NAMALWA (cell line): ENCODE measurements around the gene CRYBB1.
A peak's percentile ranks its signal among the peaks of the same experiment; 100 is the strongest.

ENCODE experiments used
- DNase-seq: peaks from one replicate; pipeline ENCODE4 v3.0.0-alpha.2; 2015; ENCODE audit warnings: low spot score

The CRYBB1 gene

GRCh38 chr22:26617271-26618199 is at the start of gene CRYBB1:
CRYBB1 (minus strand) TSS chr22:26618027; CDS start chr22:26616319, 1,708 bp downstream.
- peak; percentile 25 for DNase-seq

DNA sequence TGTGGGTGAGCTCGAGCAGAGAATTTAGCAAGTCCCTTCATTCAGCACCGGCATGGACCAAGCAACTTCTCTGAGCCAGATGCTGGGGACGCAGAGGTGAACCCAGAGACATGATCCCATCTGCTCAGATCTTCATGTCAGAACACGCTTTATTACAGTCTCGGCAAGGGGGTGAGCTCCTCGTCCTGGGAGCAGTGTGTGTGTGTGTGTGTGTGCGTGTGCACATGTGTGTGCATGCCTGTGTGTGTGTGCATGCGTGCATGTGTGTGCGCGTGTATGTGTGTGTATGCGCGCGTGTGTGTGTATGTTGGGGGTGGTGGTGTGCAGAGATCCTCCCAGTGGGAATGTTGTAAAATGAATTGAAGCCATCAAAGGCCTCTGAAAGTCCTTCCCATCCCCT is 49.3 kb upstream of the CRYBB1 start:
- DNase-seq: no peak

- no peak for DNase-seq
Measured at GRCh38 chr22:26665813-26666231, 48.0 kb upstream of the CRYBB1 start.

- DNase-seq: no peak
Measured at GRCh38 chr22:26663374-26663923, 45.6 kb upstream of the CRYBB1 start.

DNA sequence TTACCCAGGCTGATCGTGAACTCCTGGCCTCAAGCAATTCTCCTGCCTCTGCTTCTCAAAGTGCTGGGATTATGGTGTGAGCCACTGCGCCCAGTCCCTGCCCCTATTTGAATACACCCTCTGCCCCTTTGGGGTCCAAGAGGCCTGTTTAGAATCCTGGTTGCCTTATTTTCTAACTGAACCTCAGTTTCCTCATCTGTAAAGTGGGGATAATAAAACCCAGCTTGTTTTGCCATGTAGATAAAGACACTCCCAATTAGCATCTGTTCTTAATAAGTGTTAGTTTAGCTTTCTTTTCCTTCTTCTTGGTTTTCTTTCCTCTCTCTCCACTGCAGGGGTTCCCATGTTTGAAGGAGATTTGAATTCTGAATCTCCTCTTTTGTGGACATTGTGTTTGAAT is 44.3 kb upstream of the CRYBB1 start:
- no peak for DNase-seq

- DNase-seq: no peak
Measured at GRCh38 chr22:26660961-26661578, 43.2 kb upstream of the CRYBB1 start.

DNA sequence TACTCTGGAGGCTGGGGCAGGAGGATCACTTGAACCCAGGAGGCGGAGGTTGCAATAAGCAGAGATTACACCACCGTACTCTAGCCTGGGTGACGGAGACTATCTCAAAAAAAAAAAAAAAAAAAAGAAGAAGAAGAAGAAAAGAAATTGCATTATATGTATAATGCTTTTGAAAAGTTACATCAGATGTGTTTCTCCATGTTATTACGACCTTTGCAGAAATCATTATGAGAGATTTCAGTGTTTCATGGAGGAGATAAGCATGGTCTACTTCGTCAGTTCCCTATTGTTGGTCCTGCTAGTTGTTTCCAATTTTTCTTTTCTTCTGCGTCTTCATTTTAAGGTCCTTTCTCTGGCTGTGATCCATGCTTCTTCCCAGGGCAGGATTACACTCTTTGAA is 42.5 kb upstream of the CRYBB1 start:
- DNase-seq: no peak

DNA sequence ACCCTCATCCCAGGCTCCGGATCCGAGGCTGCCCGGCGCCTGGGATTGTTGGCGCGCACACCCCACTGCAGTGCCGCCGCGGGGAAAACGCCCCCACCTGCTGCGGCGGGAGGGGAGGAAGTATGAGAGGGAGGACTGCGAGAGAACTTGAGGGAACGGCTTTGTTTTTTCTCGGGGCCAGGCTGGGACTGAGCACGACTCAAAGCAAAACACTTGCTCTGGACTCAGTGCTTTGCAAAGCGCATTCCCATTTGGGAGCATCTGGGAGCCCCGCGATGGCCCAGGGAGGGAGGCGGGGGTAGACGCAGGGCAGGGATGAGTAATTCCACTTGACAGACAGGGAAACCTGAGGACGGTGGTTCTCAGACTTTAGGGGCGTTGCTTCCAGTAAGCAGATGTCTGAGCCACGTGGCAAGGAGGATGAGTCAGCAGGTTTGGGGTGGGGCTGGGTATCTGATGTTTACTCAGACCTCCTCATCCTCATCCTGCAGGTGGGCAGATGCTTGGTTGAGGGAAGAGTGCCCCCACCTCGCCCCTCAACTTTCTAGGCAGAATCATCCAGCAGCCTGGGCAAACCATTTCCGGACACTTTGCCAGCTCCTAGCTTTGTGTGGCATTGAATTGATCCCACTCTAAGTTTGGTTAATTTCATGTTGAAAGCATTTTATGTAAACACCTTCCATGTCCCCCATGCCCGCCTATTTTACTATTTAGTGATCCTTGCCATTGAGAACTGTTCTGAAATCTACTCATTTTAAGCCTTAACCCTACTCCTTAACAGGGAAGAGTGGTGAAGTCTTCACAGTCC is 41.0 kb upstream of the CRYBB1 start:
- DNase-seq: peak; percentile 82

DNA sequence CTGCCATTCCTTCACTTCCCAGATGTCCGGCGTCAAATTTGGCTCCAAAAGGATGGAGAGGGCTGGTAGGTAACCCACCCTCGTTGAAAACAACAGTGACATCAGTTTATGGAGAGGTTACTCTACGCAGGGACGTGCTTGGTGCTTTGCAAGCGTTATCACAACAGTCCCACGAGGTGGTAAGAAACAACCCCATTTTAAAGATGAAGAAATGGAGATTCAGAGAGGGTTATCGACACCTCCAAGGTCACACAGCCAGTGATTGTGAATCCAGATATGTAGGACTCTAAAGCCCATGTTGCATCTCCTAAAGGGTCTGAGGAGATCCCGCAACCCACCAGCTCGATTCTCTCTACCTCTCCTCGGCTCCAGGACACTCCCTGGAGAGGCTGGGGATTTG is 40.3 kb upstream of the CRYBB1 start:
- peak; percentile 29 for DNase-seq

DNA sequence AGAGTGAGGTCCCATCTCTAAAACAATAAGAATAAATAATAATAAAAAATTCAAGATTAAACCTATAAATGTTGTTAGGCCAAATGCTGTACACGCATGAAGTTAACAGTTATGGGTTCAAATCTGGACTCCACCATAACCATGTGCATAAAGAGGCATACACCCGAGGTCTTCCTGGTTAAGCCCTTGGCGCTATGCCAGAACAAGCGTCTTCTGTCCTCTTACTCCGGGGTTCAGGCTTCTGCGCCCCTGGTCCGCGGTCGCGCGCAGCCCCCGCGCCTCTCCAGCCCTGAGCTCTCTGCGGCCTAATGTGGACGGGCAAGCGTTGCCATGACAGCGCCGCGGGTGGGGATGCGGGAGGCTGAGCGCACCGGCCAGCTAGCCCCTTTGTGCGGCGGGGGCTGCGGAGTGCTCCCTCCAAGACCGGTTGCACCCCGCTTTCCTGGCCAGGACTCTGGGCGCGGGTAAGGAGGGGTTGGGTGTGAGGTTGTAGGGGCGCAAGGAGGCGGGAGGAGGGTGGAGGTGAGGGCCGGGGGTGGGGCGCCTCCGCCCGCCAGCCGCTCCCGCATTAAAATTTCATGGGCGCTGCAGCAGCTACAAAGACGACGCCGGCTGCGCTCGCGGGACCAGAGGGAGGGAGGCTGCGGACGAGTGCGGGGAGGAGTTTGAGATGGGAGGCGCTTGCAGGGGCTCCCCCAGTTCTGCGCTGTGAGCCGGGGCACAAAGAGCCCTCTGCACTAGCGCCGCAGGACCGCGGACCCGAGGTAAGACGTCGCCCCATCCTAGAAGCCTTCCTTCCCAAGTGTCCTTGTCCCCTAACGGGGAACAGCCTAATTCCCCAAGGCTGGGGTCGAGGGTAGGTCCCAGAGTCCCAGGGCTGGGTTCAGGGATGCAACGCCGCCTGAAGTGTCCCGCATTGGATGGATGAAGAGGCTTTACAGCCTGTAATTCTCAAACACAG is 39.3 kb upstream of the CRYBB1 start, which contains the start of gene MIAT:
Gene MIAT, plus strand, starts transcription at position 698 of the 961 bp plus-strand sequence.
- no peak for DNase-seq

GRCh38 chr22:26651815-26652214 is 34.0 kb upstream of the CRYBB1 start:
- DNase-seq: no peak

DNA sequence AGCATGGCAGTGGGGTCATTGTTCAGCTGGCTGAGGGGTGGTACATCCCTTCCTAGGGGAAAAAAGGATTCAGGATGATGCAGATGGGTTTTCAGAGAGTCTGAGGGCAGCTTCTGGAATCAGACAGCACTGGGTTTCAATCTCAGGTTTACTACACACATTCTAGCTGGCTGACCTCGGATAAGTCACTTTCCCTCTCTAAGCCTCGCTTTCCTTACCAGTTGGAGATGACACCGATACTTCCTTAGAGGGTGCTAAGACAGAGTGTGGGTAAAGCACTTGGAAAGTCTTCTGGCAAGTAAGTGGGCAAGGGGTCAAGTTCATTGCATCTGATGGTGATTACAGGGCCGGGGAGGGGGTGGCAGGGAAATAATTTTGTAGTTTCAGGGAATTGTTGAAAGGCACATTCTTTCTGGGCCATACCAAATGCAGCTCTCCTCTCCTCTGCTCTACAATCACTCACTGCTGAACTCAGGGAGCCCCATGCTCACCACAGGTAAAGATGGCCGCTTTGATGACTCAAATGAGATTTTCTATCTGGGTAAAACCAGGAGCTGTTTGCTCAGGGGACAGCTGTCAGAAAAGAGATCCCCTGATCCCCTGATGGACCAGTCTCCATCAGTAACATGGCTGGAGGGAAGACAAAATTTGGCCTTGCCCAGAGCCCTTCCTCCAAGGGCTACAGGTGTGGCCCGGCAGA is 33.0 kb upstream of the CRYBB1 start:
- DNase-seq: no peak

GRCh38 chr22:26648528-26649388 is 30.9 kb upstream of the CRYBB1 start:
- DNase-seq: no peak

- peak; percentile 65 for DNase-seq
Measured at GRCh38 chr22:26648011-26648497, 30.2 kb upstream of the CRYBB1 start.

- DNase-seq: no peak
Measured at GRCh38 chr22:26646158-26646557, 28.3 kb upstream of the CRYBB1 start.

DNA sequence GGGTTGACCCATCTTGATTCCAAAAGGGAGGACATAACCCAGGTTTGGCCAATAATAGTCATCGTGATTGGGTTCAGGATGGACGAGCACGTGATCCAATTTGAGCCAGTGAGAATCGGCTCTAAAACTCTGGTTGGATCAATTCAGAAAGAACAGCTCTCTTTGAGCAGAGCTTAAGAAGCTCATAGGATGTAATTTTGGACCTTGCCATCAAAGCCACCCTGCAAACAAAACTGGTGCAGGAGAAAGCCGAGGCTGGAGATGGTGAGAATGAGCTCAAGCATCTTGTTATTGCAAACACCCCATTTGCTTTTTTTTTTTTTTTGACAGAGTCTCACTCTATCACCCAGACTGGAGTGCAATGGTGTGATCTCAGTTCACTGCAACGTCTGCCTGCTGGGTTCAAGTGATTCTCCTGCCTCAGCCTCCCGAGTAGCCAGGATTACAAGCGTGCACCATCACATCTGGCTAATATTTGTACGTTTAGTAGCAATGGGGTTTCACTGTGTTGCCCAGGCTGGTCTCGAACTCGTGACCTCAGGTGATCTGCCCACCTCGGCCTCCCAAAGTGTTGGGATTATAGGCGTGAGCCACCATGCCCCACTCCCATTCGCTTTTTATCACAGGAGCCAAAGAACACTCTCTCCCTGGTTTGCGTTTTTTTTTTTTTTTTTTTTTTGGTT is 25.7 kb upstream of the CRYBB1 start:
- peak; percentile 30 for DNase-seq

DNA sequence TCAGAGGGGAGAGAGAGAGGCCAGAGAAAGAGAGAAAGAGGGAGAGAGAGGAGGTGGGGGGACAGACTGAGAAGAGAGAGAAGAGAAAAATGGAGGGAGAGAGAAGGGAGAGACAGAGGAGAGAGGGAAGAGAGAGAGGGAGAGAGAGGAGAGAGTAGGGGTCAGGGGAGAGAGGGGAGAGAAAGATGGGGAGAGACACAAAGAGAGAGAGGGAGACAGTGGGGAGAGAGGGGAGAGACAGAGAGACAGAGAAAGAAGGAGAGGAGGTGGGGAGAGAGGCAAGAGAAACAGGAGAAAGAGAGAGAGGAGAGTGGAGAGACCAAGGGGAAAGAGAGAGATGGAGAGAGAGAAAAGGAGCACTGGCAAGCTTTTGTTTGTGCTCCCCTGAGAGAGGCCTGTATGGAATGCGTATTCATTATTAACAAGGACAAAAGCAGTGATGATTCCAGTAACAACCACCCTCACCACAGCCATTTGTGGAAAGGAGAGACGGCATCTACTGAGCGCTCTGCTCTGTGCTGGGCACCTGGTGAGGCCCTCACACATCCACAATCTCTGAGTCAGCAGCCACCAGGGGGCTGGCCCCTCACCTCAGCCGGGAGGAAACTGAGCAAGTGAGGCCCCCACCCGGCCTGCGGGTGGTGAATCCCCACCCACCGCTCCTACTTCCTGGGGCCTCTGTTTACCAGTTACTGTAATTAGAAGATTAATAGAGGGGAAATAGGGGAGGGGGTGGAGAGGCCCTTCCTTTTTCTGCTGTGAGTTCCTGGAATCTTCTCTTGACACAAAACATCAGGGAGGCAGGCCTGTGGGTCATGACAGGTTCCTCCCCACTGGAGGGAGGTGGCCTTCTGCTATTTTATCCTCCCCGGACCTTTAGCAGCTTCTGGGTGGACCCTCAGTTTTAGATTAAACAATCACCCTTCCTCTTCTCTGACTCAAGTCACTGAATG is 24.9 kb upstream of the CRYBB1 start:
- peak; percentile 60 for DNase-seq
